Ectodermal cell (in vitro differentiated cells): Measurements from ENCODE around the gene SLC22A14.

Source experiments
- H3K27ac ChIP-seq: 2 replicates; pipeline ENCODE4 v1.7.0; 2013; ENCODE audit warnings: mild to moderate bottlenecking, low read depth, low read length; ENCODE audit not compliant: insufficient read depth, poor library complexity, severe bottlenecking
- H3K27me3 ChIP-seq: 2 replicates; pipeline ENCODE4 v1.7.0; 2013; ENCODE audit warnings: mild to moderate bottlenecking, low read length; ENCODE audit not compliant: insufficient read depth, control insufficient read depth, poor library complexity, severe bottlenecking
- H3K36me3 ChIP-seq: one replicate; pipeline ENCODE4 v1.7.0; 2013; ENCODE audit warnings: low read length; ENCODE audit not compliant: control insufficient read depth, insufficient read depth
- H3K4me1 ChIP-seq: one replicate; pipeline ENCODE4 v1.7.0; 2013; ENCODE audit warnings: low read length; ENCODE audit not compliant: control insufficient read depth, insufficient read depth
- H3K4me3 ChIP-seq: 2 replicates; pipeline ENCODE4 v1.7.0; 2013; ENCODE audit warnings: low read depth, low read length, control low read depth; ENCODE audit not compliant: insufficient read depth
- H3K9me3 ChIP-seq: 2 replicates; pipeline ENCODE4 v1.7.0; 2013; ENCODE audit warnings: mild to moderate bottlenecking, low read length, moderate library complexity; ENCODE audit not compliant: control insufficient read depth
- WGBS, 2 experiments: methylation state at CpG; one replicate each; pipeline ENCODE4 v1.1.7; 2013; ENCODE audit warnings: missing lambda C conversion rate in 2 of 2; 5-methylcytosine and 5-hydroxymethylcytosine counted together

The SLC22A14 gene

GRCh38 chr3:38311941-38312340 is 29.8 kb downstream of the SLC22A14 start:
- Histone ChIP-seq H3K9me3 (no peaks in the 10 kb centered on the region), H3K27me3 (no peaks in the 10 kb centered on the region), H3K4me1 (peaks cover 4% of the 10 kb centered on the region), H3K27ac (no peak overlapping the region), H3K36me3 (no peaks in the 10 kb centered on the region), H3K4me3 (no peak overlapping the region)
- WGBS, 2 experiments: 90 to 93% methylated on average over 2 of the region's 2 CpGs

DNA sequence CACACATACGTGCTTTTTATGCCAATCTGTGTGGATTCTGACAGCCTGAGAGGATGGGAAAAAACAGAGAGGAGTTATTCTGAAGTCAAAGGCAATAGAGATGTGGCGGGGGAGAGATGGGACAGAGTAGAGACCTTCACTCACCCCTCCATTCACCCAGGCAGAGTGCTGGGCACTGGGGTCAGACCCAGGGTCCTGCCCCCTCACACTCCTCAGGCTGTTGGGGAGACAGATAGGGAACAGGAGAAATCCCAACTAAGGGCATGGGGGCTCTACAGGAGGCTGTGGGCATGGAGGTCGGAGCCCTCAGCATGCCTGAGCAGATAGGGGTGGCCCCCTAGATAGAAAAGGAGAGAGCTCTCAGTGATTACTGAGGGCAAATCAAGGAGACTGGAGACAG is 30.3 kb downstream of the SLC22A14 start:
- Histone ChIP-seq H3K27me3 (no peaks in the 10 kb centered on the region), H3K9me3 (no peaks in the 10 kb centered on the region), H3K27ac (no peak overlapping the region), H3K4me3 (no peak overlapping the region), H3K4me1 (peaks cover 4% of the 10 kb centered on the region), H3K36me3 (no peaks in the 10 kb centered on the region)
- 88 to 94% methylated on average over 1 to 3 of the region's 3 CpGs for WGBS, 2 experiments

DNA sequence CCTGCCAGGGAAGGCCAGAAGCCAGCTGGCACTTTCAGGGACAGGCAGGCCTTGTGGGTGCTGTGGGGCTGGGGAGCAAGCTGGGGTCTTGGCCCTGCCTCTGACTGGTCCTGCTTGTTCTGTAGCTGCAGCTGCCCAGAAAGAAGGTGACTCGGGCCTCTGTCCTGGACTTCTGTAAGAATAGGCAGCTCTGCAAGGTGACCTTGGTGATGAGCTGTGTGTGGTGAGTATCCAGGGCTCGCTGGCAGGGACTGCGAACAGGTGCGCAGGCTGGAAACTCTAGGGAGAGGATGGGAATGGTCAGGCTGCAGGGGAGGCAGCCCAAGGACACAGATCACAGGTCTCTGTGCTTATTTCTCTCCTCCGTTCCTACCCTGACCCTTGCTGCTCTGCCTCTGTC is 31.2 kb downstream of the SLC22A14 start:
- H3K4me1 ChIP-seq: peaks cover 4% of the 10 kb centered on the region
- H3K27ac ChIP-seq: no peak overlapping the region
- no peaks in the 10 kb centered on the region for H3K27me3 ChIP-seq
- H3K4me3 ChIP-seq: no peak overlapping the region
- H3K36me3 ChIP-seq: no peaks in the 10 kb centered on the region
- H3K9me3 ChIP-seq: no peaks in the 10 kb centered on the region
- WGBS, 2 experiments: 91 to 96% methylated on average over 5 of the region's 5 CpGs

GRCh38 chr3:38313695-38314094 is 31.6 kb downstream of the SLC22A14 start:
- H3K27ac ChIP-seq: no peak overlapping the region
- no peaks in the 10 kb centered on the region for H3K9me3 ChIP-seq
- 87% methylated on average over 11 of the region's 11 CpGs for WGBS, 2 experiments
- no peak overlapping the region for H3K4me3 ChIP-seq
- peaks cover 4% of the 10 kb centered on the region for H3K4me1 ChIP-seq
- no peaks in the 10 kb centered on the region for H3K36me3 ChIP-seq
- H3K27me3 ChIP-seq: no peaks in the 10 kb centered on the region

GRCh38 chr3:38314112-38314763 is 32.1 kb downstream of the SLC22A14 start:
- no peaks in the 10 kb centered on the region for H3K36me3 ChIP-seq
- H3K27ac ChIP-seq: no peak overlapping the region
- no peaks in the 10 kb centered on the region for H3K27me3 ChIP-seq
- no peak overlapping the region for H3K4me3 ChIP-seq
- H3K4me1 ChIP-seq: peaks cover 4% of the 10 kb centered on the region
- H3K9me3 ChIP-seq: no peaks in the 10 kb centered on the region
- WGBS, 2 experiments: 27% methylated on average over 4 of the region's 4 CpGs

DNA sequence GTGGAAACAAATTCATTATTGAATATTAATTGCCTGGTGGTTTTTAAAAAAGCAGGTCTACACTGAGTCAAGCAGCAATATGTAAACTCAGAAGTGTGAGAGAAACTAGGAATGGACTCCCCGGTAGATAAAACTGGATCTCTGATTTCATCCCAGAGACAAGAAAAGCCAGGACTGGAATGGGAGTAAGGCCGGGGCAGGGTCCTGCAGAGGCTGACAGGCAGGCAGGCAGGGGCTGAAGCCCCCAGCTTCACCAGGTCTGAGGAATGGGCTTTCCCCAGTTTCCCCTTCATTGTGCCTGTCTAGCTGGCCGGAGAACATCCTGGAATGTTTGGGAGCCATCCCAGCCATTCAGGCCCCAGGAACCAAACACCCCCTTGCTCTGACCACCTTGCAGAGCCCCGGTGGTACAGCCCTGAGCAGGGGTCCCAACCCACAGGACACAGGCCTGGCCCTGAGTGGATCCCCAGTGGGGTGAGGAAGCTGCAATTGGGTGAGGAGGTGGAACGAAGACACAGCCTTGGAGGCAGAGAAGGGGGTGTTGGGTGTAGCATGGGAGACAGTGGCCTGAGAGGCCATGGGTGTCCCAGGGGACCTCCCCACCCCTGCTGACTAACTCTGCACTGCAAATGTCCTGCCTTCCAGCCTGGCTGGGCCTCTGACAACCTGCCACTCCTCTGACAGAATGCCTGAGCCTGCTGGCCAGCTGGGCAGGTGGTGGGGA is 32.8 kb downstream of the SLC22A14 start:
- WGBS, 2 experiments: 80% methylated on average over 5 of the region's 5 CpGs
- Histone ChIP-seq H3K4me3 (no peak overlapping the region), H3K9me3 (no peaks in the 10 kb centered on the region), H3K36me3 (no peaks in the 10 kb centered on the region), H3K27me3 (no peaks in the 10 kb centered on the region), H3K4me1 (peaks cover 4% of the 10 kb centered on the region), H3K27ac (no peak overlapping the region)

- Histone ChIP-seq H3K9me3 (no peaks in the 10 kb centered on the region), H3K4me3 (no peak overlapping the region), H3K4me1 (peaks cover 4% of the 10 kb centered on the region), H3K27me3 (no peaks in the 10 kb centered on the region), H3K27ac (no peak overlapping the region), H3K36me3 (no peaks in the 10 kb centered on the region)
- WGBS, 2 experiments: 84 to 87% methylated on average over 10 of the region's 10 CpGs
These were observed 33.6 kb downstream of the SLC22A14 start for GRCh38 chr3:38315488-38316230.

- H3K36me3 ChIP-seq: no peaks in the 10 kb centered on the region
- no peaks in the 10 kb centered on the region for H3K9me3 ChIP-seq
- 90 to 91% methylated on average over 22 of the region's 22 CpGs for WGBS, 2 experiments
- no peak overlapping the region for H3K4me3 ChIP-seq
- H3K27ac ChIP-seq: no peak overlapping the region
- peaks cover 4% of the 10 kb centered on the region for H3K4me1 ChIP-seq
- H3K27me3 ChIP-seq: no peaks in the 10 kb centered on the region
These were observed 34.5 kb downstream of the SLC22A14 start for GRCh38 chr3:38316356-38317191.

- Histone ChIP-seq H3K9me3 (no peaks in the 10 kb centered on the region), H3K27me3 (no peaks in the 10 kb centered on the region), H3K4me1 (peaks cover 4% of the 10 kb centered on the region), H3K36me3 (no peaks in the 10 kb centered on the region), H3K27ac (no peak overlapping the region), H3K4me3 (no peak overlapping the region)
- 94 to 95% methylated on average over 7 of the region's 7 CpGs for WGBS, 2 experiments
These were observed 35.2 kb downstream of the SLC22A14 start for GRCh38 chr3:38317192-38317759.
